Body of pancreas (tissue), 4 donors: Measurements from ENCODE around the gene ANKS1B. TPM values are rescaled to one million over a fixed set of nuclear protein-coding genes. Genes with fewer than 3 reads are reported as not detected.

Source experiments
- ATAC-seq: fragments of 150-250 bp; one replicate; pipeline ENCODE4 v1.9.1; 2016
- DNase-seq, 4 donors: peaks; one replicate each; pipeline ENCODE4 v3.0.0-alpha.2; 2019
- H3K27ac ChIP-seq, 4 donors: fragments of 200-600 bp; sonication (generic); 1 replicate in 3 of 4; 2 replicates in 1 of 4; pipeline versions ENCODE4 v1.5.1 to v1.6.1; 2016 to 2019; ENCODE audit warnings: mild to moderate bottlenecking in 1 of 4, mixed read lengths in 1 of 4, moderate library complexity in 1 of 4
- H3K27me3 ChIP-seq, 2 donors: fragments of 200-600 bp; sonication (generic); one replicate each; pipeline ENCODE4 v1.6.0; 2016; ENCODE audit warnings: mild to moderate bottlenecking in 1 of 2
- H3K36me3 ChIP-seq, 2 donors: fragments of 200-600 bp; sonication (generic); replicated peaks in 1 of 2; 2 replicates each; pipeline ENCODE4 v1.5.1; 2016; ENCODE audit warnings: low read depth in 2 of 2; ENCODE audit not compliant: insufficient read depth in 1 of 2
- H3K4me1 ChIP-seq: fragments of 200-600 bp; sonication (generic); one replicate; pipeline ENCODE4 v1.6.0; 2016
- H3K4me3 ChIP-seq, 2 donors: fragments of 200-600 bp; sonication (generic); 1 replicate in 1 of 2; 2 replicates in 1 of 2; pipeline ENCODE4 v1.5.1; 2016 to 2019
- H3K9me3 ChIP-seq, 3 donors: fragments of 200-600 bp; sonication (generic); 1 replicate in 2 of 3; 2 replicates in 1 of 3; pipeline ENCODE4 v1.5.1; 2016
- CTCF ChIP-seq, 7 experiments: fragments of 450-650 bp in 4 of 7; fragments of 200-600 bp in 3 of 7; sonication (generic) in 3 of 7; IDR thresholded peaks; one replicate each; pipeline ENCODE4 v1.5.1; 2016 to 2019; ENCODE audit warnings: antibody characterized with exemption in 7 of 7
- POLR2A ChIP-seq, 3 donors: fragments of 450-650 bp; IDR thresholded peaks; one replicate each; pipeline ENCODE4 v1.6.1; 2016; ENCODE audit warnings: antibody characterized with exemption in 3 of 3, mild to moderate bottlenecking in 2 of 3
- WGBS, 2 donors: methylation state at CpG; one replicate each; pipeline ENCODE4 v1.1.5; 2017; 5-methylcytosine and 5-hydroxymethylcytosine counted together
- intact Hi-C: fragments of 100-400 bp; cut with DNase I; formaldehyde crosslinking; loops from one replicate; pipeline ENCODE4 v1.15.1; 2023
- total RNA-seq, 2 donors: library from RNA; depleted of rRNA; stranded (reverse); fragments of >200 nt; gene quantifications; one replicate each; pipeline ENCODE4 v1.1.0, GENCODE V29; 2016

The ANKS1B gene
- total RNA-seq, 2 donors from 2014 or later, result 2.1 to 10.2 TPM

GRCh38 chr12:98985156-98985555 lies 999.6 kb downstream of the ANKS1B start:
- intact Hi-C loops, result no loop called here
- Histone ChIP-seq H3K27ac (no peak overlapping the region), H3K4me3 (no peak overlapping the region), H3K4me1 (no peaks in the 10 kb centered on the region), H3K36me3 (no peaks in the 10 kb centered on the region), H3K9me3 (peaks cover 0 to 3% (median 0%) of the 10 kb centered on the region in 3 donors), H3K27me3 (no peaks in the 10 kb centered on the region)
- DNase-seq (no peak), ATAC-seq (no peak)
- TF ChIP-seq CTCF (IDR thresholded peaks at IDR 0.05) (no peak), POLR2A (IDR thresholded peaks at IDR 0.05) (no peak)
- WGBS, 2 donors, result 53 to 65% methylated on average over 2 of the region's 2 CpGs

- intact Hi-C loops, result no loop called here
- no peak for DNase-seq
- 92 to 96% methylated on average over 1 of the region's 1 CpG for WGBS, 2 donors
- Histone ChIP-seq H3K27ac (no peak overlapping the region), H3K4me3 (no peak overlapping the region), H3K27me3 (no peaks in the 10 kb centered on the region), H3K9me3 (peaks cover 0 to 3% (median 0%) of the 10 kb centered on the region in 3 donors), H3K36me3 (no peaks in the 10 kb centered on the region), H3K4me1 (no peaks in the 10 kb centered on the region)
- ATAC-seq, result no peak
- TF ChIP-seq POLR2A (IDR thresholded peaks at IDR 0.05) (no peak), CTCF (IDR thresholded peaks at IDR 0.05) (no peak)
These were observed 1001.1 kb downstream of the ANKS1B start for GRCh38 chr12:98983647-98984046.

GRCh38 chr12:98980508-98980907 lies 1004.2 kb downstream of the ANKS1B start:
- no peaks in the 10 kb centered on the region for H3K27me3 ChIP-seq
- no peak for ATAC-seq

GRCh38 chr12:98977186-98977585 lies 1007.5 kb downstream of the ANKS1B start:
- Histone ChIP-seq H3K4me3 (no peak overlapping the region), H3K9me3 (no peaks in the 10 kb centered on the region), H3K36me3 (no peaks in the 10 kb centered on the region), H3K4me1 (no peaks in the 10 kb centered on the region), H3K27ac (no peak overlapping the region), H3K27me3 (no peaks in the 10 kb centered on the region)
- TF ChIP-seq POLR2A (IDR thresholded peaks at IDR 0.05) (no peak), CTCF (IDR thresholded peaks at IDR 0.05) (no peak)
- 62 to 72% methylated on average over 2 of the region's 2 CpGs for WGBS, 2 donors
- ATAC-seq, result no peak
- intact Hi-C loops, result no loop called here
- DNase-seq, result no peak

More at GRCh38 chr12:98980508-98980907, 1004.2 kb downstream of the ANKS1B start:
- H3K36me3 ChIP-seq, result no peaks in the 10 kb centered on the region
- H3K27ac ChIP-seq, result no peak overlapping the region
- no peak for DNase-seq
- TF ChIP-seq POLR2A (IDR thresholded peaks at IDR 0.05), result no peak
- no peak for TF ChIP-seq CTCF (IDR thresholded peaks at IDR 0.05)
- no peak overlapping the region for H3K4me3 ChIP-seq
- intact Hi-C loops, result no loop called here
- no peaks in the 10 kb centered on the region for H3K4me1 ChIP-seq
- H3K9me3 ChIP-seq, result peaks cover 0 to 3% (median 0%) of the 10 kb centered on the region in 3 donors

- Histone ChIP-seq H3K27me3 (no peaks in the 10 kb centered on the region), H3K9me3 (no peaks in the 10 kb centered on the region), H3K4me3 (no peak overlapping the region), H3K4me1 (peaks cover 20% of the 10 kb centered on the region), H3K36me3 (no peaks in the 10 kb centered on the region), H3K27ac (no peak overlapping the region)
- TF ChIP-seq POLR2A (IDR thresholded peaks at IDR 0.05) (no peak), CTCF (IDR thresholded peaks at IDR 0.05) (no peak)
- intact Hi-C loops, result no loop called here
- no peak for ATAC-seq
- no peak for DNase-seq
These were observed 1009.9 kb downstream of the ANKS1B start for GRCh38 chr12:98974767-98975381.
